Measurements from ENCODE around the gene DAZAP1. TPM values are rescaled to one million over a fixed set of nuclear protein-coding genes. Genes with fewer than 3 reads are reported as not detected.

DAZAP1 gene
- total RNA-seq, 1 experiment from 2014 or later, result 177 TPM

- CTCF ChIA-PET, result no interaction called here
Measured at GRCh38 chr19:1461862-1462261, 54.5 kb downstream of the DAZAP1 start.

GRCh38 chr19:1465191-1466016 is 58.0 kb downstream of the DAZAP1 start:
- Histone ChIP-seq H3K36me3 (ENCODE audit: low read depth, low read length) (no peaks in the 10 kb centered on the region), H3K4me1 (ENCODE audit: insufficient read depth, low read length) (peaks cover 6% of the 10 kb centered on the region), H3K27me3 (ENCODE audit: low read length) (no peaks in the 10 kb centered on the region), H3K4me3 (ENCODE audit: low read length) (no peak overlapping the region), H3K9me2 (replicated peaks; ENCODE audit: low read length) (no peaks in the 10 kb centered on the region), H3K9me3 (ENCODE audit: low read length) (no peaks in the 10 kb centered on the region), H3K79me2 (ENCODE audit: low read length) (peaks cover 27% of the 10 kb centered on the region), H3K27ac (ENCODE audit: low read length) (no peak overlapping the region), H2AFZ (ENCODE audit: low read length) (no peak overlapping the region), H4K20me1 (ENCODE audit: low read length) (no peaks in the 10 kb centered on the region), H3F3A (ENCODE audit: low read length, unreplicated experiment) (no peaks in the 10 kb centered on the region), H3K9ac (ENCODE audit: low read length) (no peak overlapping the region), H3K4me2 (ENCODE audit: low read length) (no peak overlapping the region)
- TF ChIP-seq EZH2phosphoT487 (IDR thresholded peaks at IDR 0.05; ENCODE audit: borderline replicate concordance, low read length), result no peak
- no peak for DNase-seq
- ChIA-PET POLR2A (ENCODE audit: unreplicated experiment) (no interaction called here), CTCF (no interaction called here)
- intact Hi-C loops (cut with micrococcal nuclease), result no loop called here
- no peak for ATAC-seq
- no TSS peak for BruUV-seq (replicated peaks)

More at GRCh38 chr19:1461862-1462261, 54.5 kb downstream of the DAZAP1 start:
- no TSS peak for BruUV-seq (replicated peaks)
- no peak overlapping the region for H3K4me2 ChIP-seq (ENCODE audit: low read length)
- H3K27me3 ChIP-seq (ENCODE audit: low read length), result no peaks in the 10 kb centered on the region
- no peak overlapping the region for H2AFZ ChIP-seq (ENCODE audit: low read length)
- peaks cover 10% of the 10 kb centered on the region for H3K79me2 ChIP-seq (ENCODE audit: low read length)
- no peak overlapping the region for H3K27ac ChIP-seq (ENCODE audit: low read length)
- no peak for DNase-seq
- no peaks in the 10 kb centered on the region for H3K36me3 ChIP-seq (ENCODE audit: low read depth, low read length)
- no peaks in the 10 kb centered on the region for H4K20me1 ChIP-seq (ENCODE audit: low read length)
- no peaks in the 10 kb centered on the region for H3K4me1 ChIP-seq (ENCODE audit: insufficient read depth, low read length)
- intact Hi-C loops (cut with micrococcal nuclease), result no loop called here
- no peaks in the 10 kb centered on the region for H3K9me3 ChIP-seq (ENCODE audit: low read length)
- no peaks in the 10 kb centered on the region for H3F3A ChIP-seq (ENCODE audit: low read length, unreplicated experiment)
- ATAC-seq, result no peak
- H3K4me3 ChIP-seq (ENCODE audit: low read length), result no peak overlapping the region
- TF ChIP-seq EZH2phosphoT487 (IDR thresholded peaks at IDR 0.05; ENCODE audit: borderline replicate concordance, low read length) (no peak), CTCF (conservative IDR thresholded peaks at IDR 0.05; ENCODE audit: low read depth, low read length) (no peak), EZH2 (IDR thresholded peaks at IDR 0.05; ENCODE audit: low read length, unreplicated experiment) (no peak)
- H3K9ac ChIP-seq (ENCODE audit: low read length), result no peak overlapping the region
- POLR2A ChIA-PET (ENCODE audit: unreplicated experiment), result no interaction called here
- no peaks in the 10 kb centered on the region for H3K9me2 ChIP-seq (replicated peaks; ENCODE audit: low read length)

GRCh38 chr19:1466018-1466460 is 58.7 kb downstream of the DAZAP1 start:
- BruUV-seq (replicated peaks), result no TSS peak
- DNase-seq (no peak), ATAC-seq (no peak)
- H3K79me2 ChIP-seq (ENCODE audit: low read length), result peaks cover 27% of the 10 kb centered on the region
- H3K9me2 ChIP-seq (replicated peaks; ENCODE audit: low read length), result no peaks in the 10 kb centered on the region
- H2AFZ ChIP-seq (ENCODE audit: low read length), result no peak overlapping the region
- ChIA-PET CTCF (no interaction called here), POLR2A (ENCODE audit: unreplicated experiment) (no interaction called here)
- no peak for TF ChIP-seq EZH2phosphoT487 (IDR thresholded peaks at IDR 0.05; ENCODE audit: borderline replicate concordance, low read length)
- TF ChIP-seq EZH2 (IDR thresholded peaks at IDR 0.05; ENCODE audit: low read length, unreplicated experiment), result no peak
- no peaks in the 10 kb centered on the region for H3K27me3 ChIP-seq (ENCODE audit: low read length)
- intact Hi-C loops (cut with micrococcal nuclease), result no loop called here
- no peak overlapping the region for H3K9ac ChIP-seq (ENCODE audit: low read length)
- H3K4me1 ChIP-seq (ENCODE audit: insufficient read depth, low read length), result peaks cover 9% of the 10 kb centered on the region
- no peak overlapping the region for H3K27ac ChIP-seq (ENCODE audit: low read length)
- H3K9me3 ChIP-seq (ENCODE audit: low read length), result no peaks in the 10 kb centered on the region
- no peaks in the 10 kb centered on the region for H3K36me3 ChIP-seq (ENCODE audit: low read depth, low read length)
- H4K20me1 ChIP-seq (ENCODE audit: low read length), result no peaks in the 10 kb centered on the region
- H3K4me3 ChIP-seq (ENCODE audit: low read length), result no peak overlapping the region
- no peak overlapping the region for H3K4me2 ChIP-seq (ENCODE audit: low read length)
- H3F3A ChIP-seq (ENCODE audit: low read length, unreplicated experiment), result no peaks in the 10 kb centered on the region
